D721Med (cell line): Measurements from ENCODE around the gene COLQ.

Experiments
- DNase-seq: peaks from one replicate; pipeline ENCODE4 v3.0.0; 2011; ENCODE audit warnings: low spot score; ENCODE audit not compliant: insufficient read length
- FAIRE-seq: peaks from 2 replicates; lab custom pipeline; 2011; peaks lifted over from hg19 to GRCh38; lab: Jason Lieb, UNC
- TF ChIP-seq, protein P1 (sequence below): IDR thresholded peaks from 2 replicates; pipeline ENCODE4 v1.5.1; 2012; ENCODE audit warnings: mild to moderate bottlenecking, control low read depth; ENCODE audit not compliant: insufficient read depth; ENCODE audit errors: missing control alignments

COLQ gene

GRCh38 chr3:15495461-15496340 lies 25.8 kb downstream of the COLQ start:
- DNase-seq (no peak), FAIRE-seq (no peak)
- TF ChIP-seq, protein P1, sequence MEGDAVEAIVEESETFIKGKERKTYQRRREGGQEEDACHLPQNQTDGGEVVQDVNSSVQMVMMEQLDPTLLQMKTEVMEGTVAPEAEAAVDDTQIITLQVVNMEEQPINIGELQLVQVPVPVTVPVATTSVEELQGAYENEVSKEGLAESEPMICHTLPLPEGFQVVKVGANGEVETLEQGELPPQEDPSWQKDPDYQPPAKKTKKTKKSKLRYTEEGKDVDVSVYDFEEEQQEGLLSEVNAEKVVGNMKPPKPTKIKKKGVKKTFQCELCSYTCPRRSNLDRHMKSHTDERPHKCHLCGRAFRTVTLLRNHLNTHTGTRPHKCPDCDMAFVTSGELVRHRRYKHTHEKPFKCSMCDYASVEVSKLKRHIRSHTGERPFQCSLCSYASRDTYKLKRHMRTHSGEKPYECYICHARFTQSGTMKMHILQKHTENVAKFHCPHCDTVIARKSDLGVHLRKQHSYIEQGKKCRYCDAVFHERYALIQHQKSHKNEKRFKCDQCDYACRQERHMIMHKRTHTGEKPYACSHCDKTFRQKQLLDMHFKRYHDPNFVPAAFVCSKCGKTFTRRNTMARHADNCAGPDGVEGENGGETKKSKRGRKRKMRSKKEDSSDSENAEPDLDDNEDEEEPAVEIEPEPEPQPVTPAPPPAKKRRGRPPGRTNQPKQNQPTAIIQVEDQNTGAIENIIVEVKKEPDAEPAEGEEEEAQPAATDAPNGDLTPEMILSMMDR: no peak

- DNase-seq (no peak), FAIRE-seq (no peak)
- TF ChIP-seq, protein P1: no peak
Measured at GRCh38 chr3:15493436-15493835, 28.1 kb downstream of the COLQ start.

DNA sequence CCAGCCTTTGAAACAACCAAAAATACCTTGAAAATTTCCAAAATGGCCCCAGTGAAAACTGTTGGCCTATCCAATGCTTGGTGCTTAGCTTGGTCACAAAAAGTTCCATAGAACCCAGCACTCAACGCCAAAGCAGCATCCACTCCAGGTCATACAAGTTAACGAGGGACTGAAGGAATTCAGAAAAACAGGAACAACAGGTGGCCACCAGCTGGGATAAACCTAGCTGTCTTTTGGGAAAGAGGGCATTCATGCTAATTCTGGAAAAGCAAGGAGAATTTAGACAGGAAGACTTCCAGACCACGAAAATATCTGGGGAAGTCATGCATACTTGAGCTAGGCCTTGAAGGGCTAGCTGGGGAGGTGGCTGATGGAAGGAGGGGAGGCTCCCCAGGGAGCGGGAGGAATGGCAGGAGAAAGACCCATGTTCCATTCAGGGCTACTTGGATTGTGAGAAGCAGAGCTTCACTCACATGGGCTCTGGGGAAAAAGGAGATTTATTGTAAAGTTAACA lies 28.6 kb downstream of the COLQ start:
- TF ChIP-seq, protein P1: no peak
- FAIRE-seq (no peak), DNase-seq (no peak)

- FAIRE-seq (no peak), DNase-seq (no peak)
- TF ChIP-seq, protein P1: no peak
Measured at GRCh38 chr3:15491143-15491542, 30.4 kb downstream of the COLQ start.

DNA sequence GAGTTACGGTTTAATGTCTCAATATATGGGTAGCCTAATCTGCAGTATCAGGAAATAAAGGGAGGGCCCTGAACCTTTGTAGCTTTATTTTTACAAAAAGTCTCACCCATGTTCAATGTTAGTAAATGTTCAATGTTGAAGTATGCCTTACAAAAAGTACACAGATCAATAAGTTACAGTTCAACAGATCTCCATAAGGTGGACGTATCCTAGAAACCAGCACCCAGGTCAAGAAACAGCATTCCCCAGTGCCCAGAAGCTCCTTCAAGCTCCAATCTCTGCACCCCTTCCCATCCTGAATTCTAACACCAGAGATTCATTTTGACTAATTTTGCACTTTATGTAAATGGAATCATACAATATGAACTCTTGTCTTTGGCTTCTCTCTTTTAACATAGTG lies 31.3 kb downstream of the COLQ start:
- TF ChIP-seq, protein P1: no peak
- no peak for FAIRE-seq
- no peak for DNase-seq

- FAIRE-seq (no peak), DNase-seq (no peak)
- TF ChIP-seq, protein P1: no peak
Measured at GRCh38 chr3:15488002-15488401, 33.5 kb downstream of the COLQ start.

- DNase-seq: no peak
Measured at GRCh38 chr3:15486979-15487378, 34.5 kb downstream of the COLQ start.

More at GRCh38 chr3:15486979-15487378, 34.5 kb downstream of the COLQ start:
- TF ChIP-seq, protein P1: no peak
- FAIRE-seq: no peak
